Superior temporal gyrus (tissue), 1 donor: ENCODE data around the gene CRYGC.

Source experiments
- DNase-seq: peaks from one replicate; pipeline ENCODE4 v3.0.0-alpha.2; 2016; ENCODE audit errors: extremely low spot score

CRYGC gene

GRCh38 chr2:208096080-208096479, 33.5 kb downstream of the CRYGC start:
- no peak for DNase-seq

GRCh38 chr2:208093128-208093527, 36.5 kb downstream of the CRYGC start:
- no peak for DNase-seq

- no peak for DNase-seq
Observed at GRCh38 chr2:208092093-208092832, 37.4 kb downstream of the CRYGC start.

GRCh38 chr2:208090420-208090819, 39.2 kb downstream of the CRYGC start:
- DNase-seq = no peak

- no peak for DNase-seq
Observed at GRCh38 chr2:208086029-208086428, 43.6 kb downstream of the CRYGC start.

- DNase-seq = no peak
Observed at GRCh38 chr2:208083807-208084206, 45.8 kb downstream of the CRYGC start.
